SK-N-SH (cell line): ENCODE results near the gene SLC15A1. TPM values are rescaled to one million over a fixed set of nuclear protein-coding genes. Genes with fewer than 3 reads are reported as not detected.
A peak's percentile ranks its signal among the peaks of the same experiment; 100 is the strongest.

Experiments
- CTCF ChIA-PET: fragments of 300-600, 350-600 bp; formaldehyde crosslinking; extraction: SDS; loops from one replicate; lab custom pipeline; 2021; lab: Yijun Ruan, JAX
- POLR2A ChIA-PET: fragments of 350-600 bp; sonication (Branson Sonifier 250); formaldehyde crosslinking; extraction: SDS; loops from one replicate; lab custom pipeline; 2020; ENCODE audit warnings: antibody characterized with exemption, inconsistent platforms; lab: Yijun Ruan, JAX
- DNase-seq: peaks from one replicate; pipeline ENCODE4 v3.0.0; 2012
- H2AFZ ChIP-seq: fragments of 200-600 bp; sonication (generic); 2 replicates; pipeline ENCODE4 v1.8.1; 2016; ENCODE audit warnings: antibody characterized with exemption, mild to moderate bottlenecking, low read depth
- H3F3A ChIP-seq: fragments of 200-600 bp; sonication (generic); replicated peaks from 2 replicates; pipeline ENCODE3; 2016; ENCODE audit warnings: antibody characterized with exemption, mild to moderate bottlenecking; ENCODE audit not compliant: insufficient read depth
- H3K27ac ChIP-seq, 2 experiments: fragments of 200-500 bp in 1 of 2; fragments of 200-600 bp in 1 of 2; sonication (Bioruptor generic) in 1 of 2; sonication (generic), shearing (Covaris generic) in 1 of 2; 2 replicates each; pipeline versions ENCODE4 v1.5.1 to v1.6.1; 2014 to 2016; ENCODE audit warnings: low read depth in 2 of 2, inconsistent platforms in 1 of 2, low read length in 1 of 2, mild to moderate bottlenecking in 1 of 2, mixed read lengths in 1 of 2
- H3K27me3 ChIP-seq: fragments of 200-600 bp; sonication (generic), shearing (Covaris generic); 2 replicates; pipeline ENCODE4 v1.6.1; 2016; ENCODE audit warnings: mixed run types; ENCODE audit not compliant: insufficient read depth
- H3K36me3 ChIP-seq, 2 experiments: fragments of 200-500 bp in 1 of 2; fragments of 200-600 bp in 1 of 2; sonication (Bioruptor generic) in 1 of 2; sonication (generic) in 1 of 2; replicated peaks in 1 of 2; 2 replicates each; pipeline versions ENCODE3 to v1.5.1; 2014 to 2016; ENCODE audit warnings: low read length in 1 of 2, mild to moderate bottlenecking in 1 of 2; ENCODE audit not compliant: insufficient read depth in 2 of 2, control insufficient read depth in 1 of 2
- H3K4me1 ChIP-seq, 2 experiments: fragments of 200-500 bp in 1 of 2; fragments of 200-600 bp in 1 of 2; sonication (Bioruptor generic) in 1 of 2; sonication (generic), shearing (Covaris generic) in 1 of 2; 2 replicates each; pipeline versions ENCODE4 v1.5.1 to v1.6.1; 2014 to 2016; ENCODE audit warnings: low read depth in 1 of 2, low read length in 1 of 2, mixed run types in 1 of 2; ENCODE audit not compliant: insufficient read depth in 2 of 2, control insufficient read depth in 1 of 2
- H3K4me2 ChIP-seq: fragments of 200-600 bp; sonication (generic), shearing (Covaris generic); 2 replicates; pipeline ENCODE4 v1.6.1; 2017; ENCODE audit warnings: mixed run types
- H3K4me3 ChIP-seq, 2 experiments: fragments of 200-500 bp in 1 of 2; fragments of 200-600 bp in 1 of 2; sonication (Bioruptor generic) in 1 of 2; sonication (generic), shearing (Covaris generic) in 1 of 2; 2 replicates each; pipeline versions ENCODE4 v1.5.1 to v1.8.1; 2014 to 2016; ENCODE audit warnings: low read depth in 2 of 2, inconsistent platforms in 1 of 2, low read length in 1 of 2, mild to moderate bottlenecking in 1 of 2, mixed read lengths in 1 of 2, moderate library complexity in 1 of 2
- H3K79me2 ChIP-seq: fragments of 200-600 bp; sonication (generic); 2 replicates; pipeline ENCODE4 v1.8.1; 2017; ENCODE audit warnings: mild to moderate bottlenecking; ENCODE audit not compliant: insufficient read depth
- H3K9ac ChIP-seq: fragments of 200-600 bp; sonication (generic); 2 replicates; pipeline ENCODE4 v1.6.1; 2017; ENCODE audit warnings: mixed run types
- H3K9me2 ChIP-seq: fragments of 200-600 bp; sonication (generic); 2 replicates; pipeline ENCODE4 v1.6.1; 2017; ENCODE audit warnings: mixed run types
- H3K9me3 ChIP-seq: fragments of 200-600 bp; sonication (generic); 2 replicates; pipeline ENCODE4 v1.6.1; 2017; ENCODE audit warnings: mixed run types, mild to moderate bottlenecking, moderate library complexity
- H4K20me1 ChIP-seq: fragments of 200-600 bp; sonication (generic); 2 replicates; pipeline ENCODE4 v1.6.1; 2017; ENCODE audit warnings: mild to moderate bottlenecking, mixed run types; ENCODE audit not compliant: insufficient read depth
- CHD2 ChIP-seq: fragments of 150-350 bp; IDR thresholded peaks from 2 replicates; pipeline ENCODE4 v1.6.1; 2018; ENCODE audit warnings: low read length; ENCODE audit not compliant: partially characterized antibody
- ELF1 ChIP-seq: IDR thresholded peaks from 2 replicates; pipeline ENCODE4 v1.4.0; 2012
- EP300 ChIP-seq, 2 experiments: IDR thresholded peaks; 2 replicates each; pipeline versions ENCODE4 v1.4.0 to v1.6.1; 2012; ENCODE audit warnings: borderline replicate concordance in 1 of 2, low read depth in 1 of 2, low read length in 1 of 2
- EZH2phosphoT487 ChIP-seq: fragments of 200-600 bp; sonication (generic); IDR thresholded peaks from 2 replicates; pipeline ENCODE4 v1.6.1; 2017; ENCODE audit warnings: low read depth, mixed run types, mild to moderate bottlenecking, antibody characterized with exemption, moderate library complexity, borderline replicate concordance
- FOSL2 ChIP-seq: IDR thresholded peaks from 2 replicates; pipeline ENCODE4 v1.4.0; 2012; ENCODE audit warnings: low read depth, mild to moderate bottlenecking, moderate library complexity, borderline replicate concordance
- FOXJ3 ChIP-seq: sonication (generic); formaldehyde crosslinking; IDR thresholded peaks from 2 replicates; pipeline ENCODE4 v1.5.1; 2020; ENCODE audit warnings: mild to moderate bottlenecking, missing genetic modification reagents
- FOXM1 ChIP-seq: IDR thresholded peaks from 2 replicates; pipeline ENCODE4 v1.4.0; 2012; ENCODE audit warnings: low read depth, mild to moderate bottlenecking
- GATA2 ChIP-seq: sonication (generic); formaldehyde crosslinking; IDR thresholded peaks from 2 replicates; pipeline ENCODE4 v1.5.0; 2020; ENCODE audit warnings: mild to moderate bottlenecking, missing genetic modification reagents
- JUND ChIP-seq: IDR thresholded peaks from 2 replicates; pipeline ENCODE4 v1.4.0; 2012
- NFIC ChIP-seq: IDR thresholded peaks from 2 replicates; pipeline ENCODE4 v1.4.0; 2012; ENCODE audit warnings: borderline replicate concordance
- NRF1 ChIP-seq: IDR thresholded peaks from 2 replicates; pipeline ENCODE4 v1.6.1; 2012; ENCODE audit warnings: low read depth, mild to moderate bottlenecking, low read length
- RAD21 ChIP-seq: IDR thresholded peaks from 2 replicates; pipeline ENCODE4 v1.6.1; 2012; ENCODE audit warnings: mild to moderate bottlenecking, low read length
- RCOR1 ChIP-seq: fragments of 150-350 bp; IDR thresholded peaks from 2 replicates; pipeline ENCODE4 v1.6.1; 2017; ENCODE audit warnings: antibody characterized with exemption, low read length
- RFX5 ChIP-seq: IDR thresholded peaks from 2 replicates; pipeline ENCODE4 v1.6.1; 2012; ENCODE audit warnings: mild to moderate bottlenecking, improper control_type of control experiment, low read length
- SMC3 ChIP-seq: IDR thresholded peaks from 2 replicates; pipeline ENCODE4 v1.6.1; 2012; ENCODE audit warnings: low read depth, low read length, improper control_type of control experiment
- TCF12 ChIP-seq: IDR thresholded peaks from 2 replicates; pipeline ENCODE4 v1.4.0; 2012
- YY1 ChIP-seq: IDR thresholded peaks from 2 replicates; pipeline ENCODE4 v1.4.0; 2012; ENCODE audit warnings: low read depth, mild to moderate bottlenecking
- WGBS: methylation state at CpG from one replicate; pipeline ENCODE4 v1.1.6; 2017; ENCODE audit warnings: low lambda C conversion rate; 5-methylcytosine and 5-hydroxymethylcytosine counted together
- polyA plus RNA-seq, 3 experiments: library from polyadenylated mRNA; depleted of rRNA; stranded (reverse); fragments of >200 nt; gene quantifications; 2 replicates each; pipeline ENCODE4 v1.2.3, GENCODE V29; 2012
- TF ChIP-seq, protein P1 (sequence below): IDR thresholded peaks from 2 replicates; pipeline ENCODE4; 2012
- TF ChIP-seq, protein P2 (sequence below): fragments of 150-350 bp; IDR thresholded peaks from 2 replicates; pipeline ENCODE4 v1.6.1; 2017; ENCODE audit warnings: antibody characterized with exemption, low read length, low read depth, borderline replicate concordance
- TF ChIP-seq, protein P3 (sequence below): fragments of 200-600 bp; sonication (generic); IDR thresholded peaks from 2 replicates; pipeline ENCODE4 v1.6.1; 2017; ENCODE audit warnings: antibody characterized with exemption, mild to moderate bottlenecking, moderate library complexity
- TF ChIP-seq, protein P4 (sequence below): fragments of 150-350 bp; IDR thresholded peaks from 2 replicates; pipeline ENCODE4 v1.6.1; 2016; ENCODE audit warnings: mild to moderate bottlenecking, low read depth, low read length
- TF ChIP-seq, protein P5 (sequence below): IDR thresholded peaks from 2 replicates; pipeline ENCODE4 v1.6.1; 2012; ENCODE audit warnings: mild to moderate bottlenecking, low read depth, low read length, moderate library complexity

The SLC15A1 gene
- polyA plus RNA-seq, 1 of the 3 experiments (the other 2 are of a cell fraction), result not detected

DNA sequence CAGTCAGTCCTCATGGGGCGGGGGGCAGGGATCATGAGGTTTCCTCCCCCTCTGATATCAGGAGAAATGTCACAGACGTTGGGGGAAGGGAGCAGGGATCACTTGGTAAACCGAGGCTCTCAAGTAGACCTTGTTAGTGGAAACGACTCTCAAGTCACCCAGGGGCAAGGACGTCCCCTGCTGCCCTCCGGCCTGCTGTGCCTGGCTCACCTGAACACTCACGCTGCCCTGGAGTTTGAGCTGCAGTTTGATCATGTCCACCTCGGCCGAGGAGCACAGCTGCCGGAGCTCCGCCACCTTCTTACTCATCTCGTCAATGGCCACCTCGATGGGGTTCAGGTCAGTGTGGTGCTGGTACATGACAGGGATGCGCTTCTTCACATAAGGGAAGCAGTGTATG, 47.6 kb upstream of the SLC15A1 start (continued):
- no peak for TF ChIP-seq EP300 (IDR thresholded peaks at IDR 0.05; ENCODE audit: borderline replicate concordance in 1 of 2, low read depth in 1 of 2, low read length in 1 of 2)
- no peak for TF ChIP-seq RAD21

DNA sequence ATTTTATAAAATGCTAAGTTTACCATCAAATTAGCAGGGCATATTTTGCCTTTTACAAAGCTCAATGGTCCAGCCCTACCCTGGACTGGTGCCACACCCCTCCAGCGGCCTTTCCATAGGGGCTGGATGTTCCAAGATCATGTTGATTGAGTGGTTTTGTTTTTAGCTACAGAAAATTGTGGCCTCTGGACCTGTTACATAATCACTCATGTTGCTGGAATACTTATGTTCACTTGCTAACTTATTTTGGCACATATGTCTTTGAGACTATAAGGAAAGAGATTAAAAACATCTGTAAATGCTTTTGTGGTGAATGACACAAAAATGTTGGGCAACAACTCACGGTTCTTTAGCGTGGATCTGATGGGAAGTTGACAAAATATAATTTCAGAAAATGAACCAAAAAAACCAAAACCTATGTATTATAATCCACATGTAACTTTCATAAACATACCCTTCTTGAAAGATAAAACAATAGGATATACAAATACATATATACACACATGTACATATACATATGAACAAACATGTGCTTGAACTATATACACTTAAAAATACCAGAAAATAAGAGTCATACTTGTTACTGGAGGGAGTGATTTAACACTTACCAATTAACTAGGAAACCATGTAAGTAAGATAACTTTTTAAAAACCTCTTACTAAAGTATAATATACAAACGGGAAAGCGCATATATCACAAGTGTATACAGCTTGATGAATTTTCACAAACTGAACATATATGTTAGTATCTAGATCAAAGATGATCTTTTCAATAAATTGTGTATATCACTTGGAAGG, 46.6 kb upstream of the SLC15A1 start:
- 49% methylated on average over 5 of the region's 5 CpGs for WGBS
- Histone ChIP-seq H3K4me1 (peaks cover 0 to 31% of the 10 kb centered on the region in 2 experiments; a peak in 2 of 4 replicates), H3K9me2 (no peaks in the 10 kb centered on the region), H4K20me1 (no peaks in the 10 kb centered on the region), H3K27ac (peak overlapping the region in 1 of 2 experiments; percentile 5; a peak in 1 of 4 replicates), H3F3A (no peaks in the 10 kb centered on the region), H3K27me3 (no peaks in the 10 kb centered on the region), H3K4me2 (no peak overlapping the region), H3K9ac (no peak overlapping the region), H2AFZ (no peak overlapping the region), H3K9me3 (no peaks in the 10 kb centered on the region), H3K36me3 (peaks cover 0 to 11% of the 10 kb centered on the region in 2 experiments), H3K4me3 (no peak overlapping the region), H3K79me2 (no peaks in the 10 kb centered on the region)
- TF ChIP-seq CHD2 (no peak), GATA2 (no peak), SMC3 (no peak), FOXJ3 (CRISPR knock-in tag) (no peak), YY1 (no peak), FOSL2 (0 out of 2 replicates have a peak, but pooled peaks have one; percentile 2), ELF1 (no peak), NFIC (peak; percentile 22; the same call in 1 of the 2 replicates), RCOR1 (0 out of 2 replicates have a peak, but pooled peaks have one; percentile 18), EZH2phosphoT487 (no peak), TCF12 (peak; percentile 85), EP300 (IDR thresholded peaks at IDR 0.05; ENCODE audit: borderline replicate concordance in 1 of 2, low read depth in 1 of 2, low read length in 1 of 2) (no peak), JUND (no peak), FOXM1 (no peak), RFX5 (no peak), NRF1 (no peak)
- TF ChIP-seq, protein P1, sequence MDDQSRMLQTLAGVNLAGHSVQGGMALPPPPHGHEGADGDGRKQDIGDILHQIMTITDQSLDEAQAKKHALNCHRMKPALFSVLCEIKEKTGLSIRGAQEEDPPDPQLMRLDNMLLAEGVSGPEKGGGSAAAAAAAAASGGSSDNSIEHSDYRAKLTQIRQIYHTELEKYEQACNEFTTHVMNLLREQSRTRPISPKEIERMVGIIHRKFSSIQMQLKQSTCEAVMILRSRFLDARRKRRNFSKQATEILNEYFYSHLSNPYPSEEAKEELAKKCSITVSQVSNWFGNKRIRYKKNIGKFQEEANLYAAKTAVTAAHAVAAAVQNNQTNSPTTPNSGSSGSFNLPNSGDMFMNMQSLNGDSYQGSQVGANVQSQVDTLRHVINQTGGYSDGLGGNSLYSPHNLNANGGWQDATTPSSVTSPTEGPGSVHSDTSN, result peak; percentile 19
- TF ChIP-seq, protein P2, sequence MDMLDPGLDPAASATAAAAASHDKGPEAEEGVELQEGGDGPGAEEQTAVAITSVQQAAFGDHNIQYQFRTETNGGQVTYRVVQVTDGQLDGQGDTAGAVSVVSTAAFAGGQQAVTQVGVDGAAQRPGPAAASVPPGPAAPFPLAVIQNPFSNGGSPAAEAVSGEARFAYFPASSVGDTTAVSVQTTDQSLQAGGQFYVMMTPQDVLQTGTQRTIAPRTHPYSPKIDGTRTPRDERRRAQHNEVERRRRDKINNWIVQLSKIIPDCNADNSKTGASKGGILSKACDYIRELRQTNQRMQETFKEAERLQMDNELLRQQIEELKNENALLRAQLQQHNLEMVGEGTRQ, result no peak
- TF ChIP-seq, protein P3, sequence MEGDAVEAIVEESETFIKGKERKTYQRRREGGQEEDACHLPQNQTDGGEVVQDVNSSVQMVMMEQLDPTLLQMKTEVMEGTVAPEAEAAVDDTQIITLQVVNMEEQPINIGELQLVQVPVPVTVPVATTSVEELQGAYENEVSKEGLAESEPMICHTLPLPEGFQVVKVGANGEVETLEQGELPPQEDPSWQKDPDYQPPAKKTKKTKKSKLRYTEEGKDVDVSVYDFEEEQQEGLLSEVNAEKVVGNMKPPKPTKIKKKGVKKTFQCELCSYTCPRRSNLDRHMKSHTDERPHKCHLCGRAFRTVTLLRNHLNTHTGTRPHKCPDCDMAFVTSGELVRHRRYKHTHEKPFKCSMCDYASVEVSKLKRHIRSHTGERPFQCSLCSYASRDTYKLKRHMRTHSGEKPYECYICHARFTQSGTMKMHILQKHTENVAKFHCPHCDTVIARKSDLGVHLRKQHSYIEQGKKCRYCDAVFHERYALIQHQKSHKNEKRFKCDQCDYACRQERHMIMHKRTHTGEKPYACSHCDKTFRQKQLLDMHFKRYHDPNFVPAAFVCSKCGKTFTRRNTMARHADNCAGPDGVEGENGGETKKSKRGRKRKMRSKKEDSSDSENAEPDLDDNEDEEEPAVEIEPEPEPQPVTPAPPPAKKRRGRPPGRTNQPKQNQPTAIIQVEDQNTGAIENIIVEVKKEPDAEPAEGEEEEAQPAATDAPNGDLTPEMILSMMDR, result no peak
- TF ChIP-seq, protein P4, sequence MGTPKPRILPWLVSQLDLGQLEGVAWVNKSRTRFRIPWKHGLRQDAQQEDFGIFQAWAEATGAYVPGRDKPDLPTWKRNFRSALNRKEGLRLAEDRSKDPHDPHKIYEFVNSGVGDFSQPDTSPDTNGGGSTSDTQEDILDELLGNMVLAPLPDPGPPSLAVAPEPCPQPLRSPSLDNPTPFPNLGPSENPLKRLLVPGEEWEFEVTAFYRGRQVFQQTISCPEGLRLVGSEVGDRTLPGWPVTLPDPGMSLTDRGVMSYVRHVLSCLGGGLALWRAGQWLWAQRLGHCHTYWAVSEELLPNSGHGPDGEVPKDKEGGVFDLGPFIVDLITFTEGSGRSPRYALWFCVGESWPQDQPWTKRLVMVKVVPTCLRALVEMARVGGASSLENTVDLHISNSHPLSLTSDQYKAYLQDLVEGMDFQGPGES, result no peak
- TF ChIP-seq, protein P5, sequence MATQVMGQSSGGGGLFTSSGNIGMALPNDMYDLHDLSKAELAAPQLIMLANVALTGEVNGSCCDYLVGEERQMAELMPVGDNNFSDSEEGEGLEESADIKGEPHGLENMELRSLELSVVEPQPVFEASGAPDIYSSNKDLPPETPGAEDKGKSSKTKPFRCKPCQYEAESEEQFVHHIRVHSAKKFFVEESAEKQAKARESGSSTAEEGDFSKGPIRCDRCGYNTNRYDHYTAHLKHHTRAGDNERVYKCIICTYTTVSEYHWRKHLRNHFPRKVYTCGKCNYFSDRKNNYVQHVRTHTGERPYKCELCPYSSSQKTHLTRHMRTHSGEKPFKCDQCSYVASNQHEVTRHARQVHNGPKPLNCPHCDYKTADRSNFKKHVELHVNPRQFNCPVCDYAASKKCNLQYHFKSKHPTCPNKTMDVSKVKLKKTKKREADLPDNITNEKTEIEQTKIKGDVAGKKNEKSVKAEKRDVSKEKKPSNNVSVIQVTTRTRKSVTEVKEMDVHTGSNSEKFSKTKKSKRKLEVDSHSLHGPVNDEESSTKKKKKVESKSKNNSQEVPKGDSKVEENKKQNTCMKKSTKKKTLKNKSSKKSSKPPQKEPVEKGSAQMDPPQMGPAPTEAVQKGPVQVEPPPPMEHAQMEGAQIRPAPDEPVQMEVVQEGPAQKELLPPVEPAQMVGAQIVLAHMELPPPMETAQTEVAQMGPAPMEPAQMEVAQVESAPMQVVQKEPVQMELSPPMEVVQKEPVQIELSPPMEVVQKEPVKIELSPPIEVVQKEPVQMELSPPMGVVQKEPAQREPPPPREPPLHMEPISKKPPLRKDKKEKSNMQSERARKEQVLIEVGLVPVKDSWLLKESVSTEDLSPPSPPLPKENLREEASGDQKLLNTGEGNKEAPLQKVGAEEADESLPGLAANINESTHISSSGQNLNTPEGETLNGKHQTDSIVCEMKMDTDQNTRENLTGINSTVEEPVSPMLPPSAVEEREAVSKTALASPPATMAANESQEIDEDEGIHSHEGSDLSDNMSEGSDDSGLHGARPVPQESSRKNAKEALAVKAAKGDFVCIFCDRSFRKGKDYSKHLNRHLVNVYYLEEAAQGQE, result no peak
- no peak for DNase-seq
- ChIA-PET POLR2A (no interaction called here), CTCF (interaction anchor here (1.6 kb wide), 1 partner anchor 23 kb away, joined by 5 read pairs; no protein-coding TSS in a partner anchor)
